T-helper 2 cell treated with Interferon-gamma antibody and Interleukin-4, amounts not matched to agents 100 ng/mL and 5 ng/mL, for 36 hours (primary cell): ENCODE results near the gene GHRHR. TPM values are rescaled to one million over a fixed set of nuclear protein-coding genes. Genes with fewer than 3 reads are reported as not detected.

Experiments used
- intact Hi-C: fragments of 100-400 bp; cut with micrococcal nuclease; formaldehyde crosslinking; loops from one replicate; pipeline ENCODE4 v1.15.1; 2023
- total RNA-seq: library from RNA; stranded (reverse); gene quantifications from 2 replicates; pipeline ENCODE4 v1.2.3, GENCODE V29; 2022

The GHRHR gene
- not detected in 2 replicates for total RNA-seq

- intact Hi-C loops: no loop called here
These were observed at the start of gene GHRHR for GRCh38 chr7:30963842-30964241. GHRHR (plus strand) TSS chr7:30963953; CDS start chr7:30964069, 116 bp downstream.

- intact Hi-C loops: no loop called here
These were observed 49.2 kb upstream of the GHRHR start for GRCh38 chr7:30914596-30914995.

- intact Hi-C loops: no loop called here
These were observed 48.6 kb upstream of the GHRHR start for GRCh38 chr7:30915005-30915601.

GRCh38 chr7:30915751-30916150, 48.0 kb upstream of the GHRHR start:
- intact Hi-C loops: no loop called here

GRCh38 chr7:30916255-30916654, 47.5 kb upstream of the GHRHR start:
- intact Hi-C loops: no loop called here

GRCh38 chr7:30916767-30917166, 47.0 kb upstream of the GHRHR start:
- intact Hi-C loops: no loop called here

GRCh38 chr7:30917216-30917893, 46.4 kb upstream of the GHRHR start:
- intact Hi-C loops: no loop called here

- intact Hi-C loops: no loop called here
These were observed 45.1 kb upstream of the GHRHR start for GRCh38 chr7:30918676-30919075.

GRCh38 chr7:30920021-30920583, 43.7 kb upstream of the GHRHR start:
- intact Hi-C loops: no loop called here

- intact Hi-C loops: no loop called here
These were observed 42.9 kb upstream of the GHRHR start for GRCh38 chr7:30920584-30921539.

- intact Hi-C loops: no loop called here
These were observed 42.0 kb upstream of the GHRHR start for GRCh38 chr7:30921540-30922401.

GRCh38 chr7:30922596-30922995, 41.2 kb upstream of the GHRHR start:
- intact Hi-C loops: no loop called here

GRCh38 chr7:30923009-30923773, 40.6 kb upstream of the GHRHR start:
- intact Hi-C loops: no loop called here

GRCh38 chr7:30923774-30924413, 39.9 kb upstream of the GHRHR start:
- intact Hi-C loops: no loop called here

GRCh38 chr7:30924624-30925023, 39.1 kb upstream of the GHRHR start:
- intact Hi-C loops: no loop called here

- intact Hi-C loops: no loop called here
These were observed 38.6 kb upstream of the GHRHR start for GRCh38 chr7:30925117-30925516.

GRCh38 chr7:30925913-30926312, 37.8 kb upstream of the GHRHR start:
- intact Hi-C loops: no loop called here

GRCh38 chr7:30926313-30926712, 37.4 kb upstream of the GHRHR start:
- intact Hi-C loops: no loop called here

- intact Hi-C loops: no loop called here
These were observed 36.7 kb upstream of the GHRHR start for GRCh38 chr7:30927040-30927439.

- intact Hi-C loops: no loop called here
These were observed 36.2 kb upstream of the GHRHR start for GRCh38 chr7:30927559-30927958.
